CD4-positive, alpha-beta T cell (primary cell): Measurements from ENCODE around the gene SND1. TPM values are rescaled to one million over a fixed set of nuclear protein-coding genes. Genes with fewer than 3 reads are reported as not detected.

ENCODE experiments used
- ATAC-seq: fragments of 200-7000 bp; cut with Tn5 transposase; one replicate; pipeline ENCODE4 v1.10.0; 2022; ENCODE audit warnings: mild to moderate bottlenecking; ENCODE audit not compliant: poor library complexity
- CTCF ChIA-PET: fragments of 350-600 bp; sonication (Branson Sonifier 250); formaldehyde crosslinking; loops from one replicate; lab custom pipeline; 2021; ENCODE audit warnings: antibody characterized with exemption, inconsistent platforms; lab: Charles Lee
- POLR2A ChIA-PET: fragments of 350-600 bp; sonication (Branson Sonifier 250); formaldehyde crosslinking; loops from one replicate; lab custom pipeline; 2021; ENCODE audit warnings: antibody characterized with exemption, inconsistent platforms; lab: Charles Lee
- DNase-seq, 14 experiments: peaks; one replicate each; pipeline ENCODE4 v3.0.0-alpha.2; 2013 to 2020; ENCODE audit warnings: mixed read lengths in 2 of 14
- H3K27ac ChIP-seq, 2 donors: one replicate each; pipeline versions ENCODE4 v1.5.1 to v1.7.0; 2013; ENCODE audit warnings: low read length in 2 of 2, low read depth in 1 of 2, mild to moderate bottlenecking in 1 of 2
- H3K27me3 ChIP-seq, 2 experiments: 1 replicate in 1 of 2; 2 replicates in 1 of 2; pipeline versions ENCODE4 v1.6.1 to v1.7.0; 2013; ENCODE audit warnings: low read length in 2 of 2, control low read depth in 1 of 2, mild to moderate bottlenecking in 1 of 2, moderate library complexity in 1 of 2; ENCODE audit not compliant: insufficient read depth in 2 of 2, control insufficient read depth in 1 of 2
- H3K36me3 ChIP-seq: one replicate; pipeline ENCODE4 v1.6.1; 2013; ENCODE audit warnings: low read length, control low read depth; ENCODE audit not compliant: insufficient read depth
- H3K4me1 ChIP-seq: one replicate; pipeline ENCODE4 v1.6.1; 2013; ENCODE audit warnings: low read length, control low read depth; ENCODE audit not compliant: insufficient read depth
- H3K4me3 ChIP-seq: one replicate; pipeline ENCODE4 v1.5.1; 2013; ENCODE audit warnings: mild to moderate bottlenecking, low read length, moderate library complexity
- H3K9me3 ChIP-seq, 2 experiments: 1 replicate in 1 of 2; 2 replicates in 1 of 2; pipeline versions ENCODE4 v1.6.1 to v1.7.0; 2013; ENCODE audit warnings: low read length in 2 of 2, mild to moderate bottlenecking in 2 of 2, control low read depth in 1 of 2, moderate library complexity in 1 of 2; ENCODE audit not compliant: control insufficient read depth in 1 of 2, insufficient read depth in 1 of 2
- H3K27ac Mint-ChIP-seq: one replicate; pipeline ENCODE4 v1.8.0; 2020; ENCODE audit warnings: mixed read lengths
- H3K27me3 Mint-ChIP-seq: one replicate; pipeline ENCODE4 v1.8.0; 2021; ENCODE audit warnings: mixed read lengths
- H3K36me3 Mint-ChIP-seq: one replicate; pipeline ENCODE4 v1.8.0; 2021; ENCODE audit warnings: low read depth, mixed read lengths
- H3K4me1 Mint-ChIP-seq: one replicate; pipeline ENCODE4 v1.8.0; 2021; ENCODE audit warnings: low read depth, mixed read lengths
- H3K4me3 Mint-ChIP-seq: one replicate; pipeline ENCODE4 v1.8.0; 2020; ENCODE audit warnings: mild to moderate bottlenecking, mixed read lengths
- H3K9me3 Mint-ChIP-seq: one replicate; pipeline ENCODE4 v1.8.0; 2020; ENCODE audit warnings: mixed read lengths
- intact Hi-C, 2 experiments: fragments of 100-400 bp; cut with DNase I in 1 of 2; cut with micrococcal nuclease in 1 of 2; formaldehyde crosslinking; loops; one replicate each; pipeline versions ENCODE4 v1.15.1 to v1.9.0; 2023 to 2025; cut with DNase I, micrococcal nuclease
- total RNA-seq, 174 experiments: library from RNA in 2 of 174; stranded (reverse) in 2 of 174; gene quantifications; one replicate each; pipeline ENCODE4 v1.2.3 and lab custom pipeline; 2021 to 2026
- TF ChIP-seq, protein P1 (sequence below): fragments of 200-600 bp; IDR thresholded peaks from one replicate; pipeline ENCODE4 v1.8.0; 2022; ENCODE audit warnings: antibody characterized with exemption, mild to moderate bottlenecking

The SND1 gene
- total RNA-seq, 2 experiments from 2014 or later, result 104 to 113 TPM

DNA sequence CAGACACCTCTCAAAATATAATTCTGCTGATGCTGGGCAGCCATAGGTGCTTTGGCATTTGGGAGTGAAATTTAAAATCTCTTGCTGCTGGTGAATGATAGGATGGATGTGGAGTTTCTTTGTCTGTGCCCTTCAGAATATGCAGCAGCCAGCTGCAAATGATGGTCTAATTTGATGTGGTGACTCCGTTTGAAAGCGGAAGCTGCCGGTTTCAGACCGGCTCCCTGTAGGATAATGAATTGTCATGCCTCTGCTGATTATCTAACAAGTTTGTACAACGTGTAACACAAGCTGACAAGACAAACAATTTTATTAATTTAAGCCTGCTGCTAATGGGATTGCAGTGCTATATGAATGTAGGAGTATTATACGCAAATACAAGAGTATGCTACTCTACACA lies 103.5 kb downstream of the SND1 start:
- intact Hi-C loops, result no loop called here
- ChIA-PET CTCF (no interaction called here), POLR2A (no interaction called here)
- no peak for DNase-seq
- no peaks in the 10 kb centered on the region for H3K9me3 Mint-ChIP-seq
- no peaks in the 10 kb centered on the region for H3K27me3 Mint-ChIP-seq
- no peak overlapping the region for H3K27ac Mint-ChIP-seq
- TF ChIP-seq, protein P1, sequence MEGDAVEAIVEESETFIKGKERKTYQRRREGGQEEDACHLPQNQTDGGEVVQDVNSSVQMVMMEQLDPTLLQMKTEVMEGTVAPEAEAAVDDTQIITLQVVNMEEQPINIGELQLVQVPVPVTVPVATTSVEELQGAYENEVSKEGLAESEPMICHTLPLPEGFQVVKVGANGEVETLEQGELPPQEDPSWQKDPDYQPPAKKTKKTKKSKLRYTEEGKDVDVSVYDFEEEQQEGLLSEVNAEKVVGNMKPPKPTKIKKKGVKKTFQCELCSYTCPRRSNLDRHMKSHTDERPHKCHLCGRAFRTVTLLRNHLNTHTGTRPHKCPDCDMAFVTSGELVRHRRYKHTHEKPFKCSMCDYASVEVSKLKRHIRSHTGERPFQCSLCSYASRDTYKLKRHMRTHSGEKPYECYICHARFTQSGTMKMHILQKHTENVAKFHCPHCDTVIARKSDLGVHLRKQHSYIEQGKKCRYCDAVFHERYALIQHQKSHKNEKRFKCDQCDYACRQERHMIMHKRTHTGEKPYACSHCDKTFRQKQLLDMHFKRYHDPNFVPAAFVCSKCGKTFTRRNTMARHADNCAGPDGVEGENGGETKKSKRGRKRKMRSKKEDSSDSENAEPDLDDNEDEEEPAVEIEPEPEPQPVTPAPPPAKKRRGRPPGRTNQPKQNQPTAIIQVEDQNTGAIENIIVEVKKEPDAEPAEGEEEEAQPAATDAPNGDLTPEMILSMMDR, result no peak
- peaks cover 3% of the 10 kb centered on the region for H3K36me3 ChIP-seq
- no peak for ATAC-seq
- no peak overlapping the region for H3K4me3 ChIP-seq
- no peak overlapping the region for H3K27ac ChIP-seq
- H3K4me3 Mint-ChIP-seq, result no peak overlapping the region
- no peaks in the 10 kb centered on the region for H3K27me3 ChIP-seq
- H3K36me3 Mint-ChIP-seq, result peaks cover 6% of the 10 kb centered on the region
- H3K4me1 Mint-ChIP-seq, result peaks cover 74% of the 10 kb centered on the region
- no peaks in the 10 kb centered on the region for H3K9me3 ChIP-seq
- H3K4me1 ChIP-seq, result peaks cover 4% of the 10 kb centered on the region

DNA sequence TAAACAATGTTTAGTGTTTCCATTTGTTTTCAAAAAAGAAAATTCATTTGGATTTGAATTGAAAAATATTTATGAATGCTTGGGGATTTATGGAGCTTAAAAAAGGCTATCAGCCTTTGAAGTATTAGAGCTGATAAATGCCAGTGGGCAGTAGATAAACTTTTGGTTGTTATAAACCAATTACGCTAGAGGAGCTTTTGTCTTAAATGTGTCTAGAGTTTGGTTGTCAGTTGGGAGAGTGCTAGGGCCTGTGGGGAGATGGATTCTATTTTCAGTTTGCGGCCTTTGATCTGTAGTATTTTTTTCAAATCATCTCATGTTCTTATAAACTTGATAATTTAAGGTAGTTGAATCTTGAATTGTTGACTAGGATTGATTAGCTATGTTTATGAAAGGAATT lies 104.0 kb downstream of the SND1 start:
- TF ChIP-seq, protein P1, result no peak
- H3K4me3 Mint-ChIP-seq, result no peak overlapping the region
- DNase-seq (no peak), ATAC-seq (no peak)
- Histone ChIP-seq H3K36me3 (peaks cover 3% of the 10 kb centered on the region), H3K27me3 (no peaks in the 10 kb centered on the region), H3K27ac (no peak overlapping the region), H3K4me3 (no peak overlapping the region), H3K4me1 (peaks cover 4% of the 10 kb centered on the region), H3K9me3 (no peaks in the 10 kb centered on the region)
- H3K27me3 Mint-ChIP-seq, result no peaks in the 10 kb centered on the region
- intact Hi-C loops, result no loop called here
- no peak overlapping the region for H3K27ac Mint-ChIP-seq
- ChIA-PET POLR2A (no interaction called here), CTCF (no interaction called here)
- H3K36me3 Mint-ChIP-seq, result peaks cover 3% of the 10 kb centered on the region
- peaks cover 70% of the 10 kb centered on the region for H3K4me1 Mint-ChIP-seq
- no peaks in the 10 kb centered on the region for H3K9me3 Mint-ChIP-seq

DNA sequence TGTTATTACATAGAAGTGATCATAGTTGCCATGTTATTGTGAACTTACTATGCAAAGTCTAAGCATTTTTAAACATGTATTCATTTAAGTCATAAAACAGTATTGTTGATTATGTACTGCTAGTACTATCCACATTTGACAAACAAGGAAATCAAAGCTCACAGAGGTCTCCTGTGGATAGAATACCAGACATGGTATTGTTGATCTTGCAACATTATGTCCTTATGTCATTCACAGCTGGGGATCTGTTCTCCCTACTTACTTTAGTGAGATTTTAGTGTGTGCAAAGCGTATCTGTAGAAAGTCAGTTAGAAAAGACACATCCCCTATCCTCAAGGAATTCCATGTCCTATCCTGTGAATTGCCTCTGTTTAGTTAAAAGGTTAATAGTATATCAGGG lies 106.1 kb downstream of the SND1 start:
- no peaks in the 10 kb centered on the region for H3K27me3 Mint-ChIP-seq
- H3K36me3 Mint-ChIP-seq, result no peaks in the 10 kb centered on the region
- no peaks in the 10 kb centered on the region for H3K9me3 Mint-ChIP-seq
- intact Hi-C loops, result no loop called here
- H3K27ac ChIP-seq, result no peak overlapping the region
- TF ChIP-seq, protein P1, result no peak
- H3K27me3 ChIP-seq, result no peaks in the 10 kb centered on the region
- ATAC-seq, result no peak
- no peak overlapping the region for H3K4me3 Mint-ChIP-seq
- H3K9me3 ChIP-seq, result no peaks in the 10 kb centered on the region
- no peak for DNase-seq
- no peak overlapping the region for H3K4me3 ChIP-seq
- H3K36me3 ChIP-seq, result no peaks in the 10 kb centered on the region
- no peak overlapping the region for H3K27ac Mint-ChIP-seq
- H3K4me1 ChIP-seq, result no peaks in the 10 kb centered on the region
- POLR2A ChIA-PET, result no interaction called here
- H3K4me1 Mint-ChIP-seq, result peaks cover 66% of the 10 kb centered on the region
- CTCF ChIA-PET, result interaction anchor here (0.6 kb wide), 1 partner anchor 710 kb away, joined by 3 read pairs; no protein-coding TSS in a partner anchor
